HL-60/S4 (cell line): Measurements from ENCODE around the gene OMA1.
"Not testable (repeated sequence)": the region's sequence is repeated elsewhere in the genome, so short reads cannot be mapped to it uniquely, and the experiment has no call there.

Source experiments
- in situ Hi-C: fragments of 300-500 bp; cut with MboI; formaldehyde crosslinking; loops from 2 replicates; pipeline ENCODE4 v1.14.3; 2022; ENCODE audit warnings: low sequenced_read_pairs

Gene OMA1

DNA sequence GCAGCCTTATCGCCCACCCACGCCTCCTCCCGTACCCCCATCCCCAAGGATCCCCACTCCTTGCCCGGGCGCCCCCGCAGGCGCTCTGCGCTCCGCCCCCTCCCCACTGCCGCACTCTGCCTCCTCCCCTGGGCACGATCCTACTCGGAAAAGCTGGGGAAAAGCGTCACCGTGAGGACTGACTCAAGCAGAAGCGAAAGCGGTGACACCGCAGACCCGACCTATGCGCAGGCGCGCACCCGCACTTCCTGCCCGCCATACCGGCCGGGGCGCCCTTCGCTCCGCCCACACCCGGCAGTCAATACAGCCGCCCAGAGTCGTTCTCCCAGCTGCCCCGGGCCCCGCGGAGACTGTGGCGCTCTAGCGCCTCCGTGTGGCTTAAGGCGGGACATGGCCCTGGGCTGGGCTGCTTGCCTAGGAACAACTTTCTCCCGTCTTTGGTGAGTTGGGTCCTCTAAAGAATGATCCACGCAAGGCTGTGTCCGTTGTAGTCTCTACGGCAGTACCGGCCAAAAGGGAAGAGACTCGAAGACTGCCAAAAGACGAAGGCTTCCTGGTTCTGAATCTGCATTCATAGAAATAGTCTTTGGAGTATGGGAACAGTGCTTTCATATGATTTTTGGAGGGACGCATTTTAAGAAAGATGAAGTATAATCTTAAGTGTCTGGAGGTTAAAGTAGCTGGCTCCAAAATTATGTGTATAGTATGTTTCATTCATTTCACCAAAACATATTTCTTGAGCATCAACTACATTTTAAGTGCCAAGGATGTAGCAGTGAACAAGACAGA, at the start of gene OMA1:
OMA1 (minus strand) TSS at position 207 of the 789 bp plus-strand sequence. CDS start 7,432 bp downstream, outside the sequence.
- in situ Hi-C loops: no loop called here

DNA sequence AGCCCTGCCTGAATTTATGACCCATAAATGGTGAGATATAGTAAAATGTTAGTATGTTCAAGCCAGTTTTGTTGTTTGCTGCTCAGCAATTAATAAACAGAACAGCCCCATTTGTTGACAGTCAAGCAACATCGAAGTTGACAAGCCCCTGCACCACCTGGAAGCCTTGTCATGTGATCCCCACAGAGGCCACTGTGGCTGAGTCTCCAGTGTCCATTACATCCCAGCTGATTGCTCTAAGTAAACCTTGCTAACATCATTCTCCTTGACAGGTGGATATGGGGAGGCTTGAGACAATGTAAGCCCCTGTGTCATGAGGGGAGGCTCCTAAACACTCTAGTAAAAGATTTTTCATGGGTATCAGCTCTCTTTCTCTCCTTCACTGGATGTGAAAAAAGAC, 48.0 kb upstream of the OMA1 start:
- in situ Hi-C loops: no loop called here

DNA sequence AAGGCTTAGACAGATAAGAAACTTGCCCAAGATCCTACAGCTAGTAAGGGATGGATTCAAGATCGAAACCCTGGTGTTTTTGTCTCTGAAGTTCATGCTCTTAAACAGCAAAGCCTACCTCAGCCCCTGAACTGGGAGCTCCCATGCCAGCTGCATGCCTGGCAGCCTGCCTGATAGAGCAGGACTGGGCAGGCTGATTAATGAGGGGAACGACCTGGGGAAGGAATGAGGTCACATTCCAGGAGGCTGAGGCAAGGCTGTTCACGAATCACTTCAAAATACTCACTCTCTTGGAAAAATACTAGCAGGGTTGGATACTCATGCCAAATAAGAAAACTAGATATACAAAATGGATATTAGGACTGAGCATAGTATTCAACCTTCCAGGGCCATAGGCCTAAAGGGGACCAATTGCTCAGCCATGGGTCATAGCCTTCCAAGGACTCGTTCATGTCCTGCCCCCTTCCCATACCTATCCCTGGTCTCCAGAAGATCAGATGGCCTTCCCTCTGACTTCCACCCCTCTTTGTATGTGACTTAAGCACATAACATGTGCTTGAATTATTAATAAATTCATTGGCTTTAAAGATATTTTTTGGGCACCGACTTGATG, 46.1 kb upstream of the OMA1 start:
- in situ Hi-C loops: no loop called here

DNA sequence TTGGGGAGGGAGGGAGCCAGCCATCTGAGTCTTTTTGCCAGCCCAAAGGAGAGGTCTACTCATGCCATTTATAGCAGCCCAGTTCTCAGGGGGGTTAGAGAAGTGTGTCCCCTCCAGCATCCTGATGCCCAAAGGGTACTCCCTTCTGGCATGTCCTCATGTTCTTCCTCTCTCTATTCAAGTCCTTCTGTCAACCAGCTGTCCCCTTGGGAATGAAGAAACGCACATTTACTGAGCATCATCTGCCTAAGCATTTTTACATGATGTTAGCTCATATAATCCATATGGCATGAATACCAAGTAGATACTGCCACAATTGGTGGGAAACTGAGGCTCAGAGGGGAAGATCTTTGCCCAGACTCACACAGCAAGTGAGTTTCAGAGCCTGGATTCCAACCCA, 45.3 kb upstream of the OMA1 start:
- in situ Hi-C loops: no loop called here

DNA sequence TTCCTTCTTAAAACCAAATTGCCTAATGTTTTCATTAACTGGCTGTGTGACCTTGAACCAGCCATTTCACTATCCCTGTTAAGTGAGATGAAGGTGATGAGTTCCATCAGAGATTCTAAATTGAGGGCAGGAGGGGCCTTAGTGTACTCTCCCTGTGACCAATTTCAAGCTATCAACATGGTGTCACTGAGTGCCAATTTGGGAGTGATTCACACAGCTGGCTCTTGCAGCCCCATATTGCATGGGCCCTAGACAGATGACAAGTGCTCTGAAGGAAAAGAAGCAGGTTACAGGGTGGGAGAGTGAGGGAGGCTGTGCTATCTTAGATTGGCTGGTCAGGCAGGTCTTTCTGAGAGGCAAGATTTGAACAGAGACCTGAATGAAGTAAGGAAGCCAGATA, 43.5 kb upstream of the OMA1 start:
- in situ Hi-C loops: no loop called here

DNA sequence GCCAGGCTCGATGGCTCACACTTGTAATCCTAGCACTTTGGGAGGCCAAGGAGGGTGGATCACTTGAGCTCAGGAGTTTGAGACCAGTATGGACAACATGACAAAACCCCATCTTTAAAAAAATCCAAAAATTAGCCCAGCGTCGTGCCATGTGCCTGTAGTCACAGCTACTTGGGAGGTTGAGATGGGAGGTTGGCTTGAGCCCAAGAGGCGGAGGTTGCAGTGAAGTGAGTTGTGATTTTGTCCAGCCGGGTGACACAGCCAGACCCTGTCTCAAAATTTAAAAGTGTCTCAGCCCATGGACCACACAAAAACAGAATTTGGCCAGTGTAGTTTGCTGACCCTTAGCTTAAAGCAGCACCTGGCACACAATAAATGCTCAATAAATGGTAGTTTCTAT, 41.9 kb upstream of the OMA1 start:
- in situ Hi-C loops: no loop called here

DNA sequence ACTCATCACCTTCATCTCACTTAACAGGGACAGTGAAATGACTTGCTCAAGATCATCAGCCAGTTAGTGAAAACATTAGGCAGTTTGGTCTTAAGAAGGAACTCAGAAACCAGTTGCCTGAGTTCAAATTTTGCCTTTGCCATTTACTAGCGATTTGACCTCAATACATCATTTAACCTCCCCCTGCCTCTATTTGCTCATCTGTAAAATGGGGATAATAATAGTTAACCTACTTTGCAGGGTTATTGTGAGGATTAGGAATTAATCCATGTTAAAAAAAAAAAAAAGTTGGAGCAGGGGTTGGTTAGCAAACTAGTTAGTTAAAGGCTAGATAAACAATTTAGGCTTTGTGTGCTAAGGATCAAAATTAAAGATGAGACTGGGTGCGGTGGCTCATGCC, 41.1 kb upstream of the OMA1 start:
- in situ Hi-C loops: no loop called here

DNA sequence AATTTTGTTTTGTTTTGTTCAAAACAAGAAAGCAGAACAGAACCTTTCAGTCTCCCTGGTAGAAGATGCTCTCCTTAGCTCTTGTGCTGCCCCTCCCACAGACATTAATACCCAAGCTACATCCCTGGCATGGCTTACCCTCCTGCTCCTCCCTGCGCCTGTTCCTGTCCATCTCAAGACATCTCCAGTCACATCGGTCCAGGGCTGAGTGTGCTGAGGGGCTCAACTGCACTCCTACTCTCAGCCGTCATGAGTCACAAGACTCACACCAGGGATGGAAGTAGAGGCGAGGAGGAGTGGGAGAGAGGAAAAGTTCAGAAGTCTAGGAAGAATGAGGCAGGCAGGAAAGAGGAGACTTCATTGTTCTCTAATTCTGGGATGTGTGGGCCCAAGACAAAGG, 39.7 kb upstream of the OMA1 start:
- in situ Hi-C loops: no loop called here

DNA sequence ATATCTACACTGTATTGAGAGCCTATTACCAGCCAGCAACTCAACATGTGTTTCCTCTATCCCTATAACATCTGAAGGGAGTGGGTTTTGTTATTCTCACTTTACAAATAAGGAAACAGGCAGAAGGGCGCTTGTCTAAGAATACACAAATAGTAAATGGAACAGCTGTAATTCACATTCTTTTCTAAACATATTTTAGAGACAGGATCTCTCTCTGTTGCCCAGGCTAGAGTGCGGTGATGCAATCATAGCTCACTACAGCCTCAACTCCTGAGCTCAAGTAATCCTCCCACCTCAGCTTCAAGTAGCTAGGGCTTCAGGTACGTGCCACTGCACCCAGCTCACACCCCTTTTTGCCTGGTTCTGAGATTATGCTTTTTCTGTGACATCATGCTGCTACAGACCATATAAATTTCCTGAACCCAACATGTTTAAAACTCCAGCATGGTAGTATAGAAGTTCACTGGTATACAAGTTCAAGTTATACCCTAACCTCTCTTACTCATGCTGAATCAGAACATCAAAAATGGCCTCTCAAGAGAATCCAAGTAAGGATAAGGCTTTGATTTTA, 39.1 kb upstream of the OMA1 start:
- in situ Hi-C loops: no loop called here

DNA sequence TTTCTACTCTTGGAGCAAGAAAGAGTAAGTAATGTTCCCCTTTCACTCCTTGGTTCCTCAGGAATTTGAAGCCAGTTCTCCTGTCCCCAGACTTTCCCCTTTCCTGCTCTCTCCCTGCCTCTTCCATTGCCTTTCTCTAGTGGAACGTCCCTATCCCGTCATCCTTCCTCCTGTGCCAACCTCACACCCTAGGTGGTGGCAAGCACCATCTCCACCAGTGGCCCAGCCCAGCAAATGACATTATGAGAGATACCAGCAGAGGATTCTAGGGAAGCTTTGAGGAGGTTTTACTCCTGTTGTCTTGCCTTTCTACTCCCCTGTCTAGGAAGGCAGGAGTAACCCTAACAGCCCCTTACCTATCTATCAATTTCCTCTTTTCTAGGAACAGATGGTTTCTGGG, 38.6 kb upstream of the OMA1 start:
- in situ Hi-C loops: no loop called here

DNA sequence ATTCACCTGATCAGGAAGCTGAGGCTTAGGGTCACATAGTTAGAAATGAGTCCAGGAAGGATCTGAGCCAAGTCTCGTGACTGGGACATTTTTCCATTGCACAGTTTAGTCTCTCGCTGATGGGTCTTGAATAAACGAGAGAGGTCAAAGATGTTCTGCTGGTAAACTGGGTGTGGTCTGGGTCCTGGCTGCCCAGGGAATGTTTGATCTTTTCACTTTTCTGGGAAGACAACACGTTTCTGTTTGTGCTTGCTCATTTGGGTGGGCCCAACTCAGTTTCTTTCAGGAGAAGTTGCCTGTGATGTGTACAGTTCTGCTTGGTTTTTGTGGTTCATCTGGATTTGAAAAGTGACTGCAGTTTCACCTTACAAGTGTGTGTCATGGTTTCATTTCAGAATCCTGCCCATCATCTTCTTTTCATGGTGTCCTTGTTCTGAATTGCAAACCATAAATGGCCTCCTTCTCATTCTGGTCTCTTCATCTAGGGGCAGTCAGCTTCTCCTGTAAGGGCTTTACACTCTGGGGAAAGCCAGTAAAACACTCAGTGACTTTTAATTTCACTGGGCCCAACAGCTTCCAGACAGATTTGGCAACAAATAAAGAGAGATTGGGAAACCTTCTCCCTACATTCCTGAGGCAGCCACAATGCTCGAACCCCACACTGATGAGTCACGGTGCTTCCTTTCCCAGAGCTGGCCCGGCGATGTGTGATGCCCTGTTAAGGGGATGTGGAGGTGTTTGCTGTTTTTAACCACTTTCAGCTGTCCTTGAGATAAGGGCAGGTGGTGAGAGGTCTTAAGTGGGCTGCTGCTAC, 37.8 kb upstream of the OMA1 start:
- in situ Hi-C loops: no loop called here

DNA sequence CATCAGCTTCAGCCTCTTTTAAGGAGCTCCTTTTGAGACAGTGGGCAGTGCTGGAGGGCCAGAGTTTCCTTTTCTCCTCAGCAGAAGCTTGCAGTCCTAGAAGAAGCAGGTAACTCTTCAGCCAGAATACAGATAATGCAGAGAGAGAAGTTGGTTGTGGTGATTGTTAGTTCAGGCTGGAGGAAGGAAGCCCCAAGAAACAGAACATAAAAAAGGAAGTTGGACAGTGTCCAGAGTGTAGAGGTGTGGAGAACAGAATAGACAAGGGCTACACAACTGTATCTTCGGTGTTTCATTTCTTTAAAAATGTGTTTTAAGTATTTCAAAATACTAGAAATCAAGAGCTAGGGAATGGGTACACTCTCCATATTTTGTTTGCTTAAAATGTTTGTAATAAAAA, 37.0 kb upstream of the OMA1 start:
- in situ Hi-C loops: no loop called here

DNA sequence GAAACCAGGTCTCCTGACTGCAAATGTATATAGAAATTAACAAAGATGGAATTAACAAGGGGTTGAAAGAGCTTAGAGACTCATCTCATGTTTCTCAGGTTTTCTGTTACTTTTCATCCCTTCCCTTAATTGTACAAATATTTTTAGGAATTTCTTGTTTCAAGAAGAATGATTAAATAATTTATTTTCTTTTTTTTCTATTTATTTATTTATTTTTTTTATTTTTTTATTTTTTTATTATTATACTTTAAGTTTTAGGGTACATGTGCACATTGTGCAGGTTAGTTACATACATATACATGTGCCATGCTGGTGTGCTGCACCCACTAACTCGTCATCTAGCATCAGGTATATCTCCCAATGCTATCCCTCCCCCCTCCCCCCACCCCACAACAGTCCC, 35.6 kb upstream of the OMA1 start:
- in situ Hi-C loops: not testable (repeated sequence)

DNA sequence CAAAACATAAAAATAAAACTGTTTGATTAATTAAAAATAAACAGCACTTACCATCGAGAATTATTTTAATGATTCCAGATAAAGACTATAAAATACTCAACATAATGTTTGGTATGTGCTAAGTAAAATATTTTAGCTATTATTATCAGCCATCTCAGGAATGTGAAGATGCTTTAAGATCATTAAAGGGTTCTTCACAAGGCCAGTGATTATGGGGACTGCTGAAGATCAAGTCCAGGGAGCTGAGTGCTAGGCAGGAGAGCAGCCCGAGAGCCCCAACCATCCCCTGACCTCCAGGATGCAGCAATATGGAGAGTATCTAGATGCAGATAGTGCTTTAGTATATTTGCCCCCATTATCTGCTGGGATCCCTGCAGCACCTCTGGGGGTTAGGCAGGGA, 35.1 kb upstream of the OMA1 start:
- in situ Hi-C loops: no loop called here

DNA sequence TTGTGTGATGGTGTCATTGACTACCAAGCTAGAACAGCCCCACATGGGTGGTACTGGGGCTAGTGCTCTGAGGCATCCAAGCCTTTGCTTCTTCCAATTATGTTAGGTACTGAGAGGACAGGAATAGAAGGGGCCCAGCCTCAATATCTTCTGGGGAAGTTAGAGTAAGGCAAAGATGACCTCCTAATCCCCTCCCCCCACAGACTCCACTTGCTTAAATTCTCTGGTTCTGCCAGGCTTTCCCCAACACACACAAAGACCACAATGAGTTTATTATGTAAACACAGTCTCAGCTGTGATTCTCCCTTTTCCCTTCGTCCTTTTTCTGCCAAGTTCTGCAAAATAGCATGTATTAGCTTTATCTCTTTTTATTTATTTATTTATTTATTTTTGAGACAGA, 33.7 kb upstream of the OMA1 start:
- in situ Hi-C loops: no loop called here

DNA sequence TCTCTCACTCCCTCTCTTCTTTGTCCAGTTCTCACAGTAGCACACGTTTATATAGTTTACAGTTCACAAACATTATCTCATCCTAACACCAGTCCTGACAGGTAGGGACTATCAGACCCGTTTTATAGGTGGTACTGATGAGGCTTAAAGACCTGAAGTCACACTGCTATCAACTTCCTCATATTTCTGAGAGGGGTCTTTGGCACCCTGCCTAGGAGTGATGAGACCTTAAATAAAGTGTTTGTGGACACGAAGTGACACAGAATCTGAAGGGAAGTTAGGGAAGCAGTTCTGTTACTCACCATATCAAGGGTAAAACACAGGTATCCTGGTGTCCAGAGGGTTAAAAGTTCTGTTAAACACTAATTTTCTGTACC, 31.1 kb upstream of the OMA1 start:
- in situ Hi-C loops: no loop called here

DNA sequence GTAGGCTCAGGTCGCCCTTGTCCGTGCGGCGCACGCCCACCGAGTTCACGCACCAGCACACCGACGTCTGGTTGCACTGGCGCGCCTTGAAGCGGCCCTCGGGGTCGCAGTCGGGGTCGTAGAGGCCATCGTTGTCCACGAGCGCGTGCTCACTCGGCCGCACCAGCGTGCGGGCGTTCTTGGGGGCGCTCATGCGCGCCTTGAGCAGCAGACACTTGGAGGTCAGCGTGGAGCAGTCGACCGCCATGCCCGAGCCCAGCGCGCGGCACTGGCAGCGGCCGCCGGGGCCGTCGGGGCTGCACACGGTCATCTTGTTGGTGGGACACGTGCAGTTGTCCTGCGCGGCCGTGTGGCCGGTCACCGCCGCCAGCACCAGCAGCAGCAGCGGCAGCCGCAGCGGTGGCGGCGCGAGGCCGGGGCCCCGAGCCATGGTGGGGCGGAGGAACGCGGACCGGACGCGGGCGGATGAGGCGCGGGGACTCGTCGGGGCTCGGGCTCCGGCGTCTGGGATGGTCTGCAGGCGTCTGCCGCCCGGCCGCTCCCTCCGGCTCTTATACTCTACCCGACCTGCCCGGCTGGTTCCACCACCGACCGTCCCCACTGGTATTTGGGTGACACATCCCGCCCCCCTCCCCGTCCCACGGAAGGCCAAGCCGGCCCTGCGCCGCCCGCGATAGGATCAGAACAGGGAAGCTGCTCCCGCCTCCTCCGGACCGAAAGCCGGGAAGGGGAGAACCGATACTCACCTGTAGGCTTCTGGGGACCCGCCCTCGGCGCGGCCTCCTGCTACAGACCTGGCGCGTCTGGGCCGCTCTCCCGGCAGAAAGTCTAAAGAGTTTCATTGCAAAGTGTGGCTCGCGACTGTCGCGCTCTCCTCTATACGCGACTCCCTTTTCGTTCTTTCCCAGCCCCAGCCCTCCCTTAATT, 30.5 kb upstream of the OMA1 start, which contains the start of gene TACSTD2:
TACSTD2 (minus strand) TSS at position 526 of the 927 bp plus-strand sequence; CDS start at position 430, 96 bp downstream.
- in situ Hi-C loops: no loop called here

DNA sequence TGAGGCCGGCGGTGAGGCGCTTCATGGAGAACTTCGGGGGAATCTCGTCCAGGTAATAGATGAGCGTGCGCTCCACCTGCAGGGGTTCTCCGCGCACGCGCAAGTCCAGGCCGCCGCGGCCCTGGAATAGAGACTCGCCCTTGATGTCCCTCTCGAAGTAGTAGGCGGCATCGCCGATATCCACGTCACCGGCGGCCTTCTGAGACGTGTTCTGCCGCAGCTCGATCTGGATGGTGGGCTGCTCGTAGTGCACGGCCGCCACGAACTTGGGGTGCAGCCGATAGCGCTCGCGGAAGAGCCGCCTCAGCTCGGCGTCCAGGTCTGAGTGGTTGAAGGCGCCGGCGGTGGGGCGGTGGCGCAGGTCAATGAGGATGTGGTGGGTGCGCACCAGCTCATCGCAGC, 29.8 kb upstream of the OMA1 start:
- in situ Hi-C loops: no loop called here

DNA sequence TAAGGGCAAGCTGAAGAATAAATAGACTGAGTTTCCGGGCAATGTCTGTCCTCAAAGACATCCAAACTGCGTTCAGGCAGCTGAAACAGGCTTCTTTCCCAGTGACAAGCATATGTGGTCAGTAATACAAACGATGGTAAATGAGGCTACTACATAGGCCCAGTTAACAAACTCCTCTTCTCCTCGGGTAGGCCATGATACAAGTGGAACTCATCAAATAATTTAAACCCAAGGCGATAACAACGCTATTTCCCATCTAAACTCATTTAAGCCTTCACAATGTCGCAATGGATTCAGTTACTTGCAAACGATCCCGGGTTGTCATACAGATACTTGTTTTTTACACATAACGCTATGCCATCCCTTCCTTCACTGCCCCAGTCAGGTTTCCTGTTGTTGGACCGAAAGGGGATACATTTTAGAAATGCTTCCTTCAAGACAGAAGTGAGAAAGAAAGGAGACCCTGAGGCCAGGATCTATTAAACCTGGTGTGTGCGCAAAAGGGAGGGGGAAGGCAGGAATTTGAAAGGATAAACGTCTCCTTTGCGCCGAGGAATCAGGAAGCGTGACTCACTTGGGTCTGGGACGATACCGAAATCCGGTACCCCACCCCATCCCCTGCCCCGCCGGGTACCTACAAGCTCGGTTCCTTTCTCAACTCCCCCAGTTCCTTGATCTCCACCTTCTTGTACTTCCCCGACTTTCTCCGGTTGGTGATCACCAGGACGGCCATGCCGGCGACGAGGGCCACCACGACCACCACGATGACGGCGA, 29.2 kb upstream of the OMA1 start:
- in situ Hi-C loops: no loop called here

DNA sequence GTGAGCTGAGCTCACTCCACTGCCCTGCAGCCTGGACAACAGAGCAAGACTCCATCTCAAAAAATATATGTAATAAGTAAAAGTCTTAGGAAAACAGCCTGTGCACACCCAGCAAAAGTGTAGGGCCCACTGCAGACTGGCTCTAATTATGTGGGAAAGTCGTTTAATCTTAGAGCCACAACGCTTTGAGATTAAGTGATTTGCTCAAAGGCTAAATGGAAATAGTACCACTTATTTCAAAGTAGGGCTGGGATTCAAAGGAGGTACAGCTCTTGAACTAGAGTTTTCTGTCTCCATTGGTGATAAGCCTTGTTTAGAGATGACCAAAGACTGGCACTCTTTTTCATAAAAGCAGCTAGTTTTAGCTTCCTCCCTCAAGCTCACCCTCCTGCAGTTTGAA, 28.3 kb upstream of the OMA1 start:
- in situ Hi-C loops: no loop called here
